Measurements from ENCODE around the gene PIP5K1A. TPM values are rescaled to one million over a fixed set of nuclear protein-coding genes. Genes with fewer than 3 reads are reported as not detected.

PIP5K1A gene
- total RNA-seq, 1 donor from 2014 or later = 59.7 TPM

GRCh38 chr1:151167116-151167515 lies 31.2 kb upstream of the PIP5K1A start:
- Histone ChIP-seq H3K36me3 (ENCODE audit: control insufficient read depth, insufficient read depth, low read length) (peaks cover 1% of the 10 kb centered on the region), H3K4me3 (ENCODE audit: low read depth, low read length) (peak overlapping the region; percentile 54)

GRCh38 chr1:151171190-151171589 lies 27.2 kb upstream of the PIP5K1A start:
- H3K27me3 ChIP-seq (ENCODE audit: control insufficient read depth, insufficient read depth, low read length) = no peaks in the 10 kb centered on the region
- H3K4me3 ChIP-seq (ENCODE audit: low read depth, low read length) = no peak overlapping the region
- no peak for TF ChIP-seq CTCF (IDR thresholded peaks at IDR 0.05; ENCODE audit: insufficient read depth, low read length, poor library complexity, severe bottlenecking)
- DNase-seq (ENCODE audit: low read depth) = no peak
- peaks cover 1% of the 10 kb centered on the region for H3K36me3 ChIP-seq (ENCODE audit: control insufficient read depth, insufficient read depth, low read length)

More at GRCh38 chr1:151167116-151167515, 31.2 kb upstream of the PIP5K1A start:
- no peaks in the 10 kb centered on the region for H3K27me3 ChIP-seq (ENCODE audit: control insufficient read depth, insufficient read depth, low read length)
- no peak for TF ChIP-seq CTCF (IDR thresholded peaks at IDR 0.05; ENCODE audit: insufficient read depth, low read length, poor library complexity, severe bottlenecking)
- DNase-seq (ENCODE audit: low read depth) = no peak

- Histone ChIP-seq H3K36me3 (ENCODE audit: control insufficient read depth, insufficient read depth, low read length) (peaks cover 1% of the 10 kb centered on the region), H3K4me3 (ENCODE audit: low read depth, low read length) (no peak overlapping the region), H3K27me3 (ENCODE audit: control insufficient read depth, insufficient read depth, low read length) (no peaks in the 10 kb centered on the region)
- TF ChIP-seq CTCF (IDR thresholded peaks at IDR 0.05; ENCODE audit: insufficient read depth, low read length, poor library complexity, severe bottlenecking) = no peak
- no peak for DNase-seq (ENCODE audit: low read depth)
Observed at GRCh38 chr1:151175041-151175741, 23.2 kb upstream of the PIP5K1A start.

GRCh38 chr1:151175863-151176262 lies 22.5 kb upstream of the PIP5K1A start, which contains the start of gene TMOD4:
TMOD4 (minus strand) TSS chr1:151175981; CDS start chr1:151174875, 1,106 bp downstream.
- Histone ChIP-seq H3K4me3 (ENCODE audit: low read depth, low read length) (no peak within 1 kb of the TSS), H3K36me3 (ENCODE audit: control insufficient read depth, insufficient read depth, low read length) (peaks cover 1% of the 10 kb centered on the region), H3K27me3 (ENCODE audit: control insufficient read depth, insufficient read depth, low read length) (no peaks in the 10 kb centered on the region)
- DNase-seq (ENCODE audit: low read depth) = no peak
- peak; percentile 69 for TF ChIP-seq CTCF (IDR thresholded peaks at IDR 0.05; ENCODE audit: insufficient read depth, low read length, poor library complexity, severe bottlenecking)

- TF ChIP-seq CTCF (IDR thresholded peaks at IDR 0.05; ENCODE audit: insufficient read depth, low read length, poor library complexity, severe bottlenecking) = no peak
- H3K27me3 ChIP-seq (ENCODE audit: control insufficient read depth, insufficient read depth, low read length) = no peaks in the 10 kb centered on the region
- H3K4me3 ChIP-seq (ENCODE audit: low read depth, low read length) = no peak overlapping the region
- peaks cover 1% of the 10 kb centered on the region for H3K36me3 ChIP-seq (ENCODE audit: control insufficient read depth, insufficient read depth, low read length)
- DNase-seq (ENCODE audit: low read depth) = no peak
Observed at GRCh38 chr1:151176514-151177045, 21.8 kb upstream of the PIP5K1A start.
